NB4 (cell line): ENCODE measurements around the gene HTR1A.

Experiments used
- DNase-seq: peaks from one replicate; pipeline ENCODE4 v3.0.0; 2010; ENCODE audit warnings: low read depth
- H3K4me3 ChIP-seq: one replicate; pipeline ENCODE4 v1.5.1; 2011; ENCODE audit warnings: mild to moderate bottlenecking, low read depth, low read length, moderate library complexity
- CTCF ChIP-seq: IDR thresholded peaks from one replicate; pipeline ENCODE4 v1.5.1; 2012; ENCODE audit warnings: low read depth, low read length
- MAX ChIP-seq: IDR thresholded peaks from 2 replicates; pipeline ENCODE4 v1.6.1; 2011; ENCODE audit warnings: low read depth, low read length
- MYC ChIP-seq: IDR thresholded peaks from 2 replicates; pipeline ENCODE4 v1.6.1; 2011; ENCODE audit warnings: low read depth, low read length
- POLR2A ChIP-seq: IDR thresholded peaks from 2 replicates; pipeline ENCODE4 v1.6.1; 2011; ENCODE audit warnings: mild to moderate bottlenecking; ENCODE audit not compliant: insufficient read length; ENCODE audit errors: extremely low read depth

Gene HTR1A

GRCh38 chr5:63958654-63959053 is 3.6 kb downstream of the HTR1A start:
- no peak overlapping the region for H3K4me3 ChIP-seq
- no peak for DNase-seq
- TF ChIP-seq MYC (no peak), MAX (no peak), CTCF (no peak), POLR2A (no peak)

GRCh38 chr5:63957617-63958016 is 4.6 kb downstream of the HTR1A start:
- no peak overlapping the region for H3K4me3 ChIP-seq
- no peak for DNase-seq
- TF ChIP-seq CTCF = no peak
- no peak for TF ChIP-seq POLR2A
- TF ChIP-seq MAX = no peak
- TF ChIP-seq MYC = no peak

- TF ChIP-seq CTCF (no peak), POLR2A (no peak), MAX (no peak), MYC (no peak)
- no peak overlapping the region for H3K4me3 ChIP-seq
- DNase-seq = no peak
Observed at GRCh38 chr5:63953217-63953616, 9.0 kb downstream of the HTR1A start.

GRCh38 chr5:63935103-63935502 is 27.1 kb downstream of the HTR1A start:
- no peak overlapping the region for H3K4me3 ChIP-seq
- no peak for DNase-seq
- no peak for TF ChIP-seq MYC
- no peak for TF ChIP-seq POLR2A
- TF ChIP-seq CTCF = no peak
- TF ChIP-seq MAX = no peak

GRCh38 chr5:63931836-63932235 is 30.4 kb downstream of the HTR1A start:
- no peak for DNase-seq
- no peak overlapping the region for H3K4me3 ChIP-seq
- TF ChIP-seq POLR2A (no peak), MAX (no peak), MYC (no peak), CTCF (no peak)

GRCh38 chr5:63928451-63928850 is 33.8 kb downstream of the HTR1A start:
- no peak for DNase-seq
- no peak for TF ChIP-seq MAX
- no peak for TF ChIP-seq CTCF
- no peak for TF ChIP-seq MYC
- TF ChIP-seq POLR2A = no peak
- H3K4me3 ChIP-seq = no peak overlapping the region
